Sciatic nerve (tissue), 1 donor: ENCODE measurements around the gene TCEAL6. TPM values are rescaled to one million over a fixed set of nuclear protein-coding genes. Genes with fewer than 3 reads are reported as not detected.

Experiments
- total RNA-seq: library from RNA; stranded (reverse); fragmentation: NEBNext Ultra II Directional; extraction: Animal tissue kit (Norgen Biotek cat#: 25700); gene quantifications from one replicate; pipeline ENCODE4 v1.2.1, GENCODE V29; 2021
- donor health status: DM: no; HTN: no; CAD: no.

TCEAL6 gene
- total RNA-seq, 1 donor from 2014 or later, result not detected

Other genes with a start within 250 kb of the TCEAL6 start
- 35.0 TPM for gene ZMAT1, start 210.5 kb downstream of the TCEAL6 start, total RNA-seq
- gene TCEAL2, start 16.8 kb downstream of the TCEAL6 start, total RNA-seq, result 6.2 TPM
- gene BEX5, start 13.5 kb upstream of the TCEAL6 start, total RNA-seq, result 1.0 TPM
- not detected for gene TCP11X1, start 72.8 kb upstream of the TCEAL6 start, total RNA-seq
- not detected for gene NXF2, start 104.7 kb upstream of the TCEAL6 start, total RNA-seq